ENCODE data around the gene CEACAM1.
A peak's percentile ranks its signal among the peaks of the same experiment; 100 is the strongest.
"Not testable (repeated sequence)": the region's sequence is repeated elsewhere in the genome, so short reads cannot be mapped to it uniquely, and the experiment has no call there.

The CEACAM1 gene

GRCh38 chr19:42528354-42529247, at the start of gene CEACAM1:
Gene CEACAM1 (minus strand): TSS chr19:42528481. CDS start chr19:42528374, 107 bp downstream.
- DNase-seq, result no peak
- TF ChIP-seq GATA1 (IDR thresholded peaks at IDR 0.05; ENCODE audit: low read depth, low read length), result no peak
- TF ChIP-seq POLR2A (IDR thresholded peaks at IDR 0.05; ENCODE audit: low read length), result no peak

- no peak for TF ChIP-seq POLR2A (IDR thresholded peaks at IDR 0.05; ENCODE audit: low read length)
- TF ChIP-seq GATA1 (IDR thresholded peaks at IDR 0.05; ENCODE audit: low read depth, low read length), result no peak
- DNase-seq, result no peak
Measured at GRCh38 chr19:42577016-42577415, 48.7 kb upstream of the CEACAM1 start.

GRCh38 chr19:42576241-42576640, 48.0 kb upstream of the CEACAM1 start:
- DNase-seq, result no peak
- TF ChIP-seq GATA1 (IDR thresholded peaks at IDR 0.05; ENCODE audit: low read depth, low read length), result no peak
- TF ChIP-seq POLR2A (IDR thresholded peaks at IDR 0.05; ENCODE audit: low read length), result no peak

GRCh38 chr19:42573642-42574041, 45.4 kb upstream of the CEACAM1 start:
- DNase-seq, result no peak
- TF ChIP-seq POLR2A (IDR thresholded peaks at IDR 0.05; ENCODE audit: low read length), result no peak

GRCh38 chr19:42571116-42571515, 42.8 kb upstream of the CEACAM1 start:
- DNase-seq, result no peak
- no peak for TF ChIP-seq GATA1 (IDR thresholded peaks at IDR 0.05; ENCODE audit: low read depth, low read length)
- no peak for TF ChIP-seq POLR2A (IDR thresholded peaks at IDR 0.05; ENCODE audit: low read length)

GRCh38 chr19:42569193-42569592, 40.9 kb upstream of the CEACAM1 start:
- TF ChIP-seq GATA1 (IDR thresholded peaks at IDR 0.05; ENCODE audit: low read depth, low read length) (no peak), POLR2A (IDR thresholded peaks at IDR 0.05; ENCODE audit: low read length) (no peak)
- no peak for DNase-seq

- no peak for DNase-seq
- TF ChIP-seq GATA1 (IDR thresholded peaks at IDR 0.05; ENCODE audit: low read depth, low read length) (no peak), POLR2A (IDR thresholded peaks at IDR 0.05; ENCODE audit: low read length) (no peak)
Measured at GRCh38 chr19:42568006-42568405, 39.7 kb upstream of the CEACAM1 start.

GRCh38 chr19:42567567-42567966, 39.3 kb upstream of the CEACAM1 start:
- no peak for DNase-seq
- TF ChIP-seq POLR2A (IDR thresholded peaks at IDR 0.05; ENCODE audit: low read length) (no peak), GATA1 (IDR thresholded peaks at IDR 0.05; ENCODE audit: low read depth, low read length) (no peak)

- TF ChIP-seq POLR2A (IDR thresholded peaks at IDR 0.05; ENCODE audit: low read length) (no peak), GATA1 (IDR thresholded peaks at IDR 0.05; ENCODE audit: low read depth, low read length) (no peak)
- DNase-seq, result peak in 1 of 2 experiments; percentile 18
Measured at GRCh38 chr19:42563352-42564210, 35.3 kb upstream of the CEACAM1 start.

- no peak for TF ChIP-seq POLR2A (IDR thresholded peaks at IDR 0.05; ENCODE audit: low read length)
- TF ChIP-seq GATA1 (IDR thresholded peaks at IDR 0.05; ENCODE audit: low read depth, low read length), result no peak
- no peak for DNase-seq
Measured at GRCh38 chr19:42561512-42561911, 33.2 kb upstream of the CEACAM1 start.

GRCh38 chr19:42560731-42561130, 32.5 kb upstream of the CEACAM1 start:
- no peak for TF ChIP-seq GATA1 (IDR thresholded peaks at IDR 0.05; ENCODE audit: low read depth, low read length)
- TF ChIP-seq POLR2A (IDR thresholded peaks at IDR 0.05; ENCODE audit: low read length), result no peak

GRCh38 chr19:42558450-42559150, 30.3 kb upstream of the CEACAM1 start:
- no peak for DNase-seq
- TF ChIP-seq GATA1 (IDR thresholded peaks at IDR 0.05; ENCODE audit: low read depth, low read length), result no peak
- no peak for TF ChIP-seq POLR2A (IDR thresholded peaks at IDR 0.05; ENCODE audit: low read length)

More at GRCh38 chr19:42560731-42561130, 32.5 kb upstream of the CEACAM1 start:
- DNase-seq, result no peak

GRCh38 chr19:42557386-42557871, 29.1 kb upstream of the CEACAM1 start:
- DNase-seq, result not testable (repeated sequence)

GRCh38 chr19:42555801-42556200, 27.5 kb upstream of the CEACAM1 start:
- TF ChIP-seq POLR2A (IDR thresholded peaks at IDR 0.05; ENCODE audit: low read length) (no peak), GATA1 (IDR thresholded peaks at IDR 0.05; ENCODE audit: low read depth, low read length) (no peak)
- no peak for DNase-seq
